HG02970 (cell line): Measurements from ENCODE around the gene CASZ1.

Source experiments
- ATAC-seq: cut with Tn5 transposase; IDR thresholded peaks from one replicate; pipeline ENCODE4 v1.9.1; 2021; ENCODE audit warnings: mild to moderate bottlenecking, moderate library complexity, moderate number of reproducible peaks; ENCODE audit not compliant: unreplicated experiment, low FRiP score

CASZ1 gene

DNA sequence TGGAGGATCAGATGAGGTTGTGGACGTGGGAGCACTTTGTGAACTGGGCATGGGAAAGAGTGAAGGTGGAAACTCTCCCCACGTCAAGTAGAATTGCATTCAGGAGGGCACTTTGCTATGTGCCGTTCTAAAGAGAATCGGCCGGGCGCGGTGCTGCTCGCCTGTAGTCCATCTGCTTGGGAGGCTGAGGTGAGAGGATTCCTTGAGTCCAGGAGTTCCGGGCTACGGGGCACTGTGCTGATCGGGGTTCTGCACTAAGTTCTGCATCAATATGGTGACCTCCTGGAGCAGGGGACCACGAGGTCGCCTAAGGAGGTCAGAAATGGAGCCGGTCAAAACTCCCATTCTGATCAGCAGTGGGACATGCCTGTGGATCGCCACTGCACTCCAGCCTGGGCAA lies 179.8 kb downstream of the CASZ1 start:
- ATAC-seq: no peak

DNA sequence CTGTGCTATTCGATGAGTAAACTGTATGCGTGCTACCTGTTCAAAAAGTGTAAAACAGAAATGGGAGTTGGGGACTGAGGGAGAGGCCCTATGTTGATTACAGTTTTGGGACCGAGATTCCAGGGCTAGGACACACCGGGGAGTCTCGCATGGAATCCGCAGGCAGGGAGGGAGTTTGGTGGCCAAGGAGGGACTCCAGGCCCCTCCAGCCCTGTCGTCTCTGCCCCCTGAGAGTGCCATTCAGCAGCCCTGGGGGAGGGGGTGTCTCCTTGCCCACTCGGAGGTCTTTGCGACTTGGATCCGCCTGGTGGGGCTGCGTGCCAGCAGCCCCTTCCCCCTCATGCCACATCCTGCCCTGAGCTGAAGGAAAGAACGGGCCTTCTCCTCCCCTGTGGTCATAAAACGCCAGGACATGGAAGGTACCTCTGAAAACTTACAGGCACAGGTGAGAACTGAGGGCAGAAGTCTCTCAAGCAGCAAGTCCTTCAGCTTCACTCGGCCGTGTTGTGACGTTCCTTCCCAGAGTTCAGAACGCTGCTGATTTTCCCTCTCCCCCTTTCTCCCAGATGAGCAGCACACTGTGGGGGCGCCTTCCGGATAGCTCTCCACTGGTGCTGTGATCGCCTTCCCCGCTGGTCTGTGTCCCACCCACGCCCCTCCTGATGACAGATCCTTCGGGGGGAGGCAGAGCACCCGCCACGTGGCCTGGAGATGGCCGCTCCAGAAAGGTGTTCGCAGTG lies 180.3 kb downstream of the CASZ1 start:
- ATAC-seq: no peak

DNA sequence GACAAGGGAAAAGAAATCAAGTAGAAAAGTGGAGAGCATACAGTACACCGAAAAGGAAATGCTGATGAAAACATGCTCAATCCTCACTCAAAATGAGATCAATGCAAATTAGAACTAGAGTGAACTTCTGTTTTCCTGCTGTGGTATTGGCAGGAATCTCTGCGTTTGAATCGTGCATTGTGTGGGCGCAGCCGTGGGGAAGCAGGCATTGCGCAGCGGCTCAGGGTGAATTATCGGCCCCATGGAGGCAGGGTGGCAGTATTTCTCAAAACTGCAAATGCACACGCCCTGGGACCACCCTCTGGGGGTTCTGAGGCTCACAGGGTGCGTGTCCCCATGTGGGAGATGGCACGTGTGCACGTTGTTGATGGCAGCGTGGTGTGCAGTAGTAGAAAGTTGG lies 181.1 kb downstream of the CASZ1 start:
- ATAC-seq: no peak

DNA sequence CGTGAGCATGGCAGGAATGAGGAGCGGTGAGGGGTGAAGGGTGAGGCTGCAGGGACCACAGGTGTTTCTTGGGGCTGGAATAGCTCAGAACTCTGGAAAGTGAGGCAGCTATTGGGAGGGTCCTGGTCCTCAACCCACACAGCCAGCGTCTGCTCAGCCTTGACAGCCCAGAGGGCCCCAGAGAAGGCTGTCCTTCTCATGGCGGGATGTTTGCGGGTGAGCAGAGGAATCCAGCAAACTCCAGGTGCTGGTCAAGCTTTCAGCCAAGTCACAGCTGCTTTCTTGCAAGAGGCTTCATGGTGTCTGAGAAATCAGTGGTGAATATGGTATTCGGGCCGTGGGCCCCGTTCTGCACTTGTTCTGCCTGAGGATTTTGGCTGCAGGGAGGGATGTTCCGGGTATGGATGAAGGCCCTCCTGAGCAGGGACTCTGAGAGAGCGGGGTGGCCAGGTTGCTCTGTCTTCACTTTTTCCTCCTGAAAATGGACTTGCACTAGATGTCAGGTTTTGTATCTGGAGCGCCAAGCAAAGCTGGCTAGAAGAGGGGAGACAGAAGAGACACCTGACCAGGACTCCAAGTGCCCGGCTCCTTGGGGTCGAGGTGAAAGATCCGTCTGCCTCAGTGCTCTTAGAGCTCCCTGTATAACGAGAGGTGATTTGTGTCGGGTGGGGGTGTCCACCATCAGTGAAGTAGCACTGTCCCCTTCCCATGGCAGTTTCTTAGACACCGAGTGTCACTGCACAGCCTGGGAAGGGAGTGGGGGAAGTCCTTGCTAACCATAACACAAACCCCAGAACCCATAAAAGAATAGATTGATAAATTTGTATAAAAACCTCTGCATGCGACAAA lies 181.8 kb downstream of the CASZ1 start:
- no peak for ATAC-seq

DNA sequence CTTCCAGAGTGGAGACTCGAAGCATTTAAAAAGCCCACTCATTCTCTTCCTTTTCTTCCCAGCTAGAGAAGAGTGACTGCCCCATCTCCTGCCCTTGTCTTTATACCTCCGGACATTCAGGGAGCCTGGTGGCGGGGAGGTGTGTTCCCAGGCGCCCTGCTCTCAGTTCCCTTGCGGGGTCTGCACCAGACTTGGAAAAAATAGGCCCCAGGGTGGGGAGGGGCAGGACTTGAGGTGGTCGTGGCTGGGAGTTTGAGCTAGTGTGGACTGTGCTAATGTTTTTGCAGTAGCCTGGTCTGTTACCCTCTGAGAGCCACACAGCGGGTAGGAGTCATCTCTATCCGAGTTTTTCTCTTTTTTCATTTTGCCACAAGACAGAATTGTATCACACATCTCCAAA lies 182.6 kb downstream of the CASZ1 start:
- no peak for ATAC-seq

DNA sequence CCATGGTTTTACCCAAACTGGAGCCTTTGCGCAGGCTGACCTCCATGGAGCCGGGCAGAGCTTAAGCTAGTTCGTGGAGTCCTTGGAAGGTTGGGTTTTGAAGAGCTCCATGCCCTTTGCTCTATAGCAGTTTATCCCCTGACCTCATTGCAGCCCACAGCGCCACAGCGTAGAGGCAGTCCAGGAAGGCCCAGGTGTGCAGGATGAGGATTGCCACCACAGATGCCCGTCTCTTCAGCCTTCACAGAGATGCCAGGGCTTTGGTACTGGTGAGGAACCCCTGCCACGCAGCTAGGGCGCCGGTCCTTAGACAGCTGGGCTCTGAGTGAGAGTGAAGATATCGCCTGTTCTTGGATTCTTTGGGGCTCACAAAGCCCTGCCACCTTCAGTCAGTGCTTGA lies 183.1 kb downstream of the CASZ1 start:
- no peak for ATAC-seq

DNA sequence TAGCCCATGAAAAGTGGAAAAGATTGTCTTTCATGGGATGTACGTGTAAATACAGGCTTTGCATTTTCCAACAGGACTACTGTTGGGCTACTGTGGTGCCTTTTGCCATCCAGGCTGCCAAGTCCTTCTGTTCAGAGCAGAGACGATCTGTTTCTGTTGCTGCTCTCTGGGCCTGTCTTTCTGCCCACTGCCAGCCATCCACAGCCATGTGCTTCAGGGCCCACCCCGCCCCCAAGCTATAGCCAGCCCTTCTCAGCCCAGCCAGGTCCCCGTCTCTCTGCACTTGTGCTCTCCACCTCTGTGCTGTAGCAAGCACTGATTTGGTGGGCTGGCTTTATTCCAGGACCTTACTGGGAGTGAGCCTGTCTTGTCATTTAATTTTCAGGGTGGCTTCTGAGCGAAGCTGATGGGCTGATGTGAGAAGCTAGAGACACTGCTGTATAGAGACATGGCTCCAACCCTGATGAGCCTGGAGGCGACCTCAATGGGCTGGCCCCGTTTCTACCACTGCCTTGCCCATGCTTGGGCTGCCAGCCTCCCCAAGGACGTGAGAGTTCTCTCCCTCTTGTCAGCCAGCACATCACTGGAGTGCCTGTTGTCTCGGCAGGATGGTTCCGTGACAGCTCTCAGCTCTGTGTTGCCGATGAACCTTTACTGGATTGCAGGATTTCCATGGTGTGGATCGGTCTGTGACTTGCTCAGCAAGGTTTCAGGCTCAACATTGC lies 183.8 kb downstream of the CASZ1 start:
- ATAC-seq: no peak

DNA sequence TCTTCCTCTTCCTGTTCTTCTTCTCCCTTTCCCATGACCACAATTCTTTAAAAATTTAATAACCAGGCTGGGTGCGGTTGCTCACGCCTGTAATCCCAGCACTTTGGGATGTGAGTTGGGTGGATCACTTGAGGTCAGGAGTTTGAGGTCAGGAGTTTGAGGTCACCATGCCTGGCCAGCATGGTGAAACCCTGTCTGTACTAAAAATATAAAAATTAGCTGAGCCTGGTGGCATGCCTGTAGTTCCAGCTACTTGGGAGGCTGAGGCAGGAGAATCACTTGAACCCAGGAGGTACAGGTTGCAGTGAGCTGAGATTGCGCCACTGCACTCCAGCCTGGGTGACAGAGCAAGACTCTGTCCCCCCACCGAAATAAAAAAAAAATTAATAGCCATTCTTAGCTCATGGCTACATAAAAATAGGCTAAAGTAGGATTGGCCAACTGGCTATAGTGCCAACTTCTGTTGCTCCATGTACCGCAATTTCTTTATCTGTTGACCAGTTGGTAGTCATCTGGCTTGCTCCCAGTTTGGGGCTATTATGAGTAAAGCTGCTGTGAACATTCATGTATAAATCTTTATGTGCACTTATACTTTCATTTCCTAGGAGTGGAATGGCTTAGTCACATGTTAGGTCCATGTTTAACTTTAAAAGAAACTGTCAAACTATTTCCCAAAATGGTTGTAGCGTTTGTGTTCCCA lies 185.4 kb downstream of the CASZ1 start:
- ATAC-seq: no peak

DNA sequence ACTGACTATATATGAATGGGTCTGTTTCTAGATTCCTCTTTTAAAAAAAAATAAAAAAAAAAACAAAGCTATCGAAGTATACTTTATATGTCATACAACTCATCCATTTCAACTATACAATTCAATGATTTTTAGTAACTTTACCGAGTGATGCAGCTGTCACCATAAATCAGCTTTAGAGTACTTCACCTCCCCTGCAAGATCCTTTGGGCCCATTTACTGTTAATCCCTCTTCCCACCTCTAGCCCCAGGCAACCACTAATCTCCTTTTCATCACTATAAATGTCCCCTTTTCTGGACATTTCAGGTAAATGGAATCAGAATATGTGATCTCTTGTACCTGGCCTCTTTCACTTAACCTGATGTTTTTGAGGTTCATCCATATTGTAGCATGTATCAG lies 187.8 kb downstream of the CASZ1 start:
- ATAC-seq: no peak

DNA sequence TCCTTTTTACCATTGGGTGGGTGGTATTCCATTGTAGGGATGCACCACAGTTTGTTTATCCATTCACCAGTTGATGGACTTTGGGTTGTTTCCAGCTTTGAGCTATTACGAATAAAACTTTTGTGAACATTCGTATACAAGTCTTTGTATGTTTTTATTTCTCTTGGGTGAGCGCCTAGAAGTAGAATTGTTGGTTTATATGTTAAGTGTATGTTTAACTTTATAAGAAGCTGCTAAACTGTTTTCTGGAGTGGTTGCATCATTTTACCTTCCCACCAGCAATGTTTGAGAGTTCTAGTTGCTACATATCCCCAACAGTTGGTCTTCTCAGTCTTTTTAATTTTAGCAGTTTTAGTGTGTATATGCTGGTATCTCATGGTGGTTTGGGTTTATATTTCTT lies 189.2 kb downstream of the CASZ1 start:
- no peak for ATAC-seq

DNA sequence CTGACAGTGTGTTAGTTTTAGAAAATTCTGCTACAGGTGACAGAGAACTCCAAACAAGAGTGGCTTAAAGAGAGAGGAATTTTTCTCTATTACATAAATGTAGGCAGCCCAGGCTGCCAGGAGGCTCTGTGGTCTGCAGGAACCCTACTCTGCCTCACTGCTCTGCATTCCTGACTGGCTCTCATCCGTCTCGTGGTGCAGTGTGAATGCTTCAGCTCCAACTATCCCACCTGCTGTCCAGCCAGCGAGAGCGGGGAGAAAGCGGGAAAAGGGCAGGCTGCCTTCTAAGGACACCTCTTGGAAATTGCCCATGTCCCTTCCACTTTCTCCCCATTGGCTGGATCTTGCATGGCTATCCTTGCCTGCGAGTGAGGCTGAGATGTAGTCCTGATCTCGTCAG lies 190.4 kb downstream of the CASZ1 start:
- ATAC-seq: no peak

DNA sequence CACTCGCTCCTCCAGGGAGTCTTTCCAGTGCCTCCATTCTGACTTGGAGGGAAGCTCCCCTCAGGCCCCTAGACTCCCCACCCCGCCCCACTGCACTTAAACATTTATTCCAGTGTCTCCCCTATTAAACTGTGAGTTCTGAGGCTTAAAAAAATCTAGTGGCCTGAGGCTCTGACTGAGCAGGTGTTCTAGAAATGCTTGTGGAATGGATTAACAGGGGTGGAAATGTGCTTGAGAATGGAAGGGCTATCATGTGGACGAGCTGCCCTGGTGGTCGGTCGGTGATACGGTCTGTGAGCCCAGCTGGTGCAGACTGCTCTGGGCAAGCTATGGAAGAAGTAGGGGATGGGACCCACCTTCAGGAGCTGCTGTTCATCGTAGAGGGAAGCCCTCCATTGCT lies 191.5 kb downstream of the CASZ1 start:
- ATAC-seq: no peak

DNA sequence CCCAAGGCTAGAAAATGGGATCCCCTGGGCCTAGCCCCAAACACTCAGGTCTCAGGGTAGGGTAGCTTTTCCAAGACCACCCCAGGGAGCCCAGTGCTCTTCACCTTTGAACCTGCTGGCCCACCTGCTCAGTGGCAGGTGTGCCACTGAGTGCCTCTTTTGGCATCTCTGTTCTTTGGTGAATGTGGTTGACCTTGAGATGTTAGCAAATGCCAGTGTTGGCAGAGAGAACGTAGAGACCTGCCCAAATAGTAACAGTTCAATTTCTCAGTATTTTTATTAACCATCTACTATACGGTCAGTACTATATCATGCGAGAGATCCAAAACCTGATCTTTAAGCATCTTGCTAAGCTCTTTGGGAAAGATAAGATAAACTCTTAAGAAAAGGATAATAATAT lies 193.5 kb downstream of the CASZ1 start:
- no peak for ATAC-seq

DNA sequence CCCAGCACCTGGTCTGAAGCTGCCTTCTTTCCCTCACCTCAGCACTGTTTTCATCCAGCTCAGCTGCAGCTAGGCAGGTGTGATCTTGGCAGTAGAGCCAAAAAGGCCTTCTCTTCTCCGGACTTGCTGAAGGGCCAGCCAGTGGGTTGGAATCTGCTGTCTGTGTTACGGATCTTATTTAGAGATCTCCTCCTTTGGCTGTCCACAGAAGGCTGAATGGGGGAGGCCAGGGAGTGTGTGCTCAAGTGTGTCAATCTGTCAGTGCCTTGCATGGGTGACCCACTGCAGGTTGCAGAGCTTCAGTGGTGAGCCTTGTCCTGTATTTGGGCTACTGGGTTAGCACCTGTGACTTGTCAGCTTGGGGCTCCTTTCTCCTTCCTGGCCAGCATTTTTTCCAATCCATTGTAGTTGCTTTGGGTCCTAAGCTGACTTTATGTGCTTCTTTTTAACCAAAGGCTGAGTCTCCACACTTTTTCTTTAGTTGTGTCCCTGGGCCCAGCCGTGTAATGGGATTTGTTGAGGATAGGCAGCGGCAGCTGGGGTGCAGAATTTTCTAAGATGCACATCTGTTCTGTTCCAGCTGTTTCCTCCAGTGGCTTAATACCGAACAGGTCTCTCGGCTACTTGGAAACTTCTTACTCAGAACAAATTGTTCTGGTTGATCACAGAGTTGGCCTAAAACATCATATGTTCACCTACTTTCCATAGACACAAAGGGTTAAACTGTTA lies 194.9 kb downstream of the CASZ1 start:
- no peak for ATAC-seq

DNA sequence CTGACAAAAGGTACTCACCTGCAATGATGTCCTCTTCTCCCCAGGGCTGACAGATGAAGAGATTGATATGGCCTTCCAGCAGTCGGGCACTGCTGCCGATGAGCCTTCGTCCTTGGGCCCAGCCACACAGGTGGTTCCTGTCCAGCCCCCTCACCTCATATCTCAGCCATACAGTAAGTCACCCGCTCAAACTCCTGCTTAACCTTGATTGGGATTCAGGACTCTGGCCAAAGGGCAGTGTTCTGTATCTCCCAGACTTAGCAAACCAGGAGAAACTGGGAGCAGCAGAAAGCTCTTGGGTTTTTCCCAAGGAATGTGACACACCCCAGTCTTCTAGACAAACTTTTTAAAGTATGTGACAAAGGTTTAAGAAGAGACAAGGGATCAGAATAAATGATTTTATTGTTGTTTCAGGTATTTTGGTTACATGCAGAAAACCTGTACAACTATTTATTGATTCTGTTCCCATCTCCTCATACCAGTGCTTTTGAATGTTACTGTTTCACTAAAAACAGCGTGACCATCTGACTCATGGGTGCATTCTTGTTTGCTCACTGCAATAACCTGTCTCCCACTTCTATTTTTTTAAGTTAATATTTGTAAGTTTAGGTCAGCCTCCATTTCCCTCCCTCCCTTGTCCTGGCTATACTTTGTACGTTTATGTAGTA lies 197.1 kb downstream of the CASZ1 start:
- no peak for ATAC-seq

DNA sequence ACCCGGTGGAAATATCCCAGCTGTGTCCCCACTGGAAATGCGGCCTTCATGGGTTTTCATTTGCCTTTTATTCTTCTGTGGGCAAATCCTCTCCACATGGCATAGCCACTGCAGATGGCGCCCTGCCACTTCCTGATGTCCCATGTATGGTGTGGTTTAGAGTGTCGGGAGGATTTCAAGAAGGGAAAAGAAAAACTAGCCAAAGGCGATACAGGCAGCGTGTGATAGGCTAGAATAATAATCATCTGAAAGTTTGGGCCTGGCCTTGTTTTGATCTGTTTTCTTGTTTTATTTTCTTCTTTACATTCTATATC lies 198.1 kb downstream of the CASZ1 start:
- no peak for ATAC-seq

DNA sequence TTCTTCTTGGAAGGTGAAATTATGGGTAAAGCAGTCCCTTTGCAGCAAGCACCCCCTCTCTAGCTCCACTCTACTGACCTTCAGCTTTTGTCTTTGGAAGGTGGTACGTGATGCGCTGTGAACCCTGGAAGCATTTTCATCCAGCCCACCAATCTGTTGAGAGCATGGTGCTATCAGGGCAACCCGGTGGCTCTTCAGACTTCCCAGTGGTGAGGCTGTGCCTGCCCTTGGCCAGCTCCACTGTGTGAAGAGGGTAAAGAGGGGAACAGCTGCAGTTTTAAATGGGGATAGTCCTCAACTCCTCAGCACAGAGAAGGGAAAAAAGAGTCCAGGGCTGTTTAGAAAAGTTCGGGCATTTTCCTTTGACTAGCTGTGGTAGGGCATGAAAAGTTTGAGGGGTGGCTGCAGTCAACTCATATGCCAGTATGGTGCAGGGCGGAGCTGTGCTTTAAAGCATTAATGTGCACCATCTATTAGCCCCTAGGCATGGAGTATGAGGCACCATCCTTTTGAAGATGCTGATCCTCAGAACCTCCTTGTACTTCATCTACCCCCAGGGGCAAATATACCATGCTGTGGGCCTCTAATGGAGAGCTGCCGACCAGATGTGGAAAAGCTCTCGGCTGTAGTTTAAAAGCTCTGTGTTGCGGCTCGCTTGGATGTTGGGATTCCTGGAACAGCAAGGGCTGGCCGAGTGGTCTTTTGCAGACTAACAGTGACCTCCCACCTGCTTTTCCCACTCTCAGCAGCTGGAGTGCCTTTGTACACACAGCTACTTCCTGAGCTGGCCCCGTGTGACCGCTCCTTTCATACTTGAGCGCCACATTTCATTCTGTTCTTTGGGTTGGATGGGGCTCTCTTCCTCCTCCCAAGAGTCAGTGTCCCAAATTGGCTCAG lies 198.7 kb downstream of the CASZ1 start:
- ATAC-seq: no peak

DNA sequence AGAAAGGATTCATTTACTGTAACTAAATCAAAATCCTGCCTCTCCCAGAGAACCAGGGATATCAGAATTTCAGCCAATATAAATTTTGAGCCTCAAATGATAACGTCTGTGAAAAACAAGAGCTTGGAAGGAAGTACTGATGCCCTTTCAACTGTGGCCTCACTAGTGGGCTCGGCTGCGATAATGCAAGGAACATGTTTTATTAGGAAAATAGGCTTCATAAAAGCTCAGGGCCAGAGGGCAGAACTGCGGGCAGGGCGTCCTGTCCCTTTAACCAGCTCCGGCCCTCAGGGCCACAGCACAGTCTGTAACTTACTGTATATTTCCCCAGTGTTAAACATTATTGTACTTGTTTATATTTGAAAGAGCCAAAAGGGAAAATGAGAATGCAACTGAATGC lies 199.7 kb downstream of the CASZ1 start:
- no peak for ATAC-seq
